Neural cell (in vitro differentiated cells): ENCODE measurements around the gene REEP6. TPM values are rescaled to one million over a fixed set of nuclear protein-coding genes. Genes with fewer than 3 reads are reported as not detected.

Source experiments
- H2AFZ ChIP-seq: fragments of 200-600, 300-800 bp; sonication (generic), shearing (Covaris generic); 2 replicates; pipeline ENCODE4 v1.6.0; 2014; ENCODE audit warnings: low read depth, mild to moderate bottlenecking, antibody characterized with exemption, low read length, moderate library complexity
- H3F3A ChIP-seq: fragments of 200-600 bp; shearing (Covaris generic); 2 replicates; pipeline ENCODE4 v1.6.1; 2016; ENCODE audit warnings: mild to moderate bottlenecking, moderate library complexity, mixed read lengths, antibody characterized with exemption, low read length; ENCODE audit not compliant: insufficient read depth, poor library complexity, severe bottlenecking
- H3K27ac ChIP-seq: fragments of 200-600, 300-800 bp; sonication (generic), shearing (Covaris generic); 2 replicates; pipeline ENCODE4 v1.5.1; 2014; ENCODE audit warnings: mild to moderate bottlenecking, low read length, moderate library complexity
- H3K27me3 ChIP-seq: fragments of 300-800, 200-600 bp; sonication (generic), shearing (Covaris generic); 2 replicates; pipeline ENCODE4 v1.6.0; 2014; ENCODE audit warnings: mild to moderate bottlenecking, low read depth, low read length, moderate library complexity; ENCODE audit not compliant: insufficient read depth
- H3K36me3 ChIP-seq: fragments of 300-800, 200-600 bp; sonication (generic), shearing (Covaris generic); 2 replicates; pipeline ENCODE4 v1.5.1; 2014; ENCODE audit warnings: mild to moderate bottlenecking, antibody characterized with exemption, low read length, moderate library complexity; ENCODE audit not compliant: insufficient read depth
- H3K4me2 ChIP-seq: fragments of 300-800, 200-600 bp; sonication (generic), shearing (Covaris generic); 2 replicates; pipeline ENCODE4 v1.6.0; 2014; ENCODE audit warnings: mild to moderate bottlenecking, low read length
- H3K4me3 ChIP-seq: fragments of 300-800, 200-600 bp; sonication (generic), shearing (Covaris generic); 2 replicates; pipeline ENCODE4 v1.5.1; 2014; ENCODE audit warnings: mild to moderate bottlenecking, low read length, moderate library complexity
- H3K79me2 ChIP-seq: fragments of 200-600 bp; shearing (Covaris generic); replicated peaks from 2 replicates; pipeline ENCODE4 v1.6.0; 2014; ENCODE audit warnings: mild to moderate bottlenecking, low read length, moderate library complexity; ENCODE audit not compliant: insufficient read depth
- H3K9ac ChIP-seq: fragments of 300-800, 200-600 bp; sonication (generic), shearing (Covaris generic); 2 replicates; pipeline ENCODE4 v1.6.1; 2016; ENCODE audit warnings: mild to moderate bottlenecking, low read length, mixed read lengths
- H3K9me2 ChIP-seq: fragments of 200-600 bp; shearing (Covaris generic); 2 replicates; pipeline ENCODE4 v1.6.1; 2016; ENCODE audit warnings: mild to moderate bottlenecking, low read length, mixed read lengths; ENCODE audit not compliant: insufficient read depth
- H3K9me3 ChIP-seq: fragments of 200-600, 300-800 bp; sonication (generic), shearing (Covaris generic); 2 replicates; pipeline ENCODE4 v1.6.1; 2016; ENCODE audit warnings: mild to moderate bottlenecking, mixed run types, low read length, moderate library complexity, mixed read lengths
- H4K20me1 ChIP-seq: fragments of 200-600 bp; shearing (Covaris generic); 2 replicates; pipeline ENCODE4 v1.6.1; 2016; ENCODE audit warnings: mild to moderate bottlenecking, mixed run types; ENCODE audit not compliant: insufficient read depth
- EP300 ChIP-seq: fragments of 450-650 bp; conservative IDR thresholded peaks from 2 replicates; pipeline ENCODE4 v1.6.1; 2014; ENCODE audit warnings: antibody characterized with exemption, mild to moderate bottlenecking, moderate library complexity; ENCODE audit not compliant: poor library complexity, severe bottlenecking
- EZH2 ChIP-seq: fragments of 200-600, 300-800 bp; shearing (Covaris generic), sonication (generic); IDR thresholded peaks from 2 replicates; pipeline ENCODE4 v1.6.1; 2014; ENCODE audit warnings: antibody characterized with exemption, low read length, borderline replicate concordance, mild to moderate bottlenecking; ENCODE audit not compliant: insufficient read depth, poor library complexity, severe bottlenecking
- MXI1 ChIP-seq: fragments of 450-650 bp; conservative IDR thresholded peaks from 2 replicates; pipeline ENCODE4 v1.6.1; 2014; ENCODE audit warnings: antibody characterized with exemption, mild to moderate bottlenecking; ENCODE audit not compliant: poor library complexity, severe bottlenecking
- POLR2AphosphoS5 ChIP-seq: IDR thresholded peaks from 2 replicates; pipeline ENCODE4 v1.6.1; 2012
- RAD21 ChIP-seq: fragments of 450-650 bp; conservative IDR thresholded peaks from 2 replicates; pipeline ENCODE4 v1.6.1; 2014; ENCODE audit warnings: antibody characterized with exemption, mild to moderate bottlenecking, moderate library complexity
- SMC3 ChIP-seq: fragments of 450-650 bp; conservative IDR thresholded peaks from 2 replicates; pipeline ENCODE4 v1.6.1; 2014; ENCODE audit warnings: antibody characterized with exemption, mild to moderate bottlenecking, moderate library complexity; ENCODE audit not compliant: poor library complexity
- TAF1 ChIP-seq: IDR thresholded peaks from 2 replicates; pipeline ENCODE4 v1.6.1; 2012; ENCODE audit warnings: low read depth
- polyA plus RNA-seq: library from polyadenylated mRNA; depleted of rRNA; stranded (reverse); fragments of >200 nt; gene quantifications from 2 replicates; pipeline ENCODE4 v1.2.3, GENCODE V29; 2014
- TF ChIP-seq, protein P1 (sequence below): fragments of 450-650 bp; IDR thresholded peaks from 2 replicates; pipeline ENCODE4 v1.5.1; 2014; ENCODE audit warnings: antibody characterized with exemption, mild to moderate bottlenecking, moderate library complexity; ENCODE audit not compliant: poor library complexity, severe bottlenecking
- TF ChIP-seq, protein P2 (sequence below): IDR thresholded peaks from 2 replicates; pipeline ENCODE4 v1.6.1; 2012; ENCODE audit warnings: borderline replicate concordance

Gene REEP6
- polyA plus RNA-seq, 1 donor from 2014 or later: 10.7 TPM

DNA sequence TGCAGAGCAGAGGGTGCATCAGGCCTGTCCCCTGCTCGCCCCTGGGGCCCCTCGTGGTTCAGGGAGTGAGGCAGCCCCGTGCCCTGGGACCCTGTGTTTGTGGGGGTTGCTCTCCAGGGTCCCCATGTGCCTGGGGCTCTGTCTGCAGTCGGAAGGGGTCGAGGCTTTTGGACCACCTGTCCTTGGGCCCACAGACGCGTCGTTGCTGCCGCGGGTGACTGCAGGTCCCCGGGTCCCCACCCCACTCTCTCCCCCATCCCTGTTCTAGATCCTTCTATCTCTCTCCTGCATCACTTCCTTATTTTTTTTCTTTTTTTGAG is 2.7 kb upstream of the REEP6 start:
- no peaks in the 10 kb centered on the region for H4K20me1 ChIP-seq
- no peaks in the 10 kb centered on the region for H3K36me3 ChIP-seq
- no peak overlapping the region for H3K4me2 ChIP-seq
- H3F3A ChIP-seq: no peaks in the 10 kb centered on the region
- TF ChIP-seq EZH2 (no peak), RAD21 (no peak), SMC3 (no peak), EP300 (no peak), MXI1 (no peak), TAF1 (no peak), POLR2AphosphoS5 (no peak)
- TF ChIP-seq, protein P1, sequence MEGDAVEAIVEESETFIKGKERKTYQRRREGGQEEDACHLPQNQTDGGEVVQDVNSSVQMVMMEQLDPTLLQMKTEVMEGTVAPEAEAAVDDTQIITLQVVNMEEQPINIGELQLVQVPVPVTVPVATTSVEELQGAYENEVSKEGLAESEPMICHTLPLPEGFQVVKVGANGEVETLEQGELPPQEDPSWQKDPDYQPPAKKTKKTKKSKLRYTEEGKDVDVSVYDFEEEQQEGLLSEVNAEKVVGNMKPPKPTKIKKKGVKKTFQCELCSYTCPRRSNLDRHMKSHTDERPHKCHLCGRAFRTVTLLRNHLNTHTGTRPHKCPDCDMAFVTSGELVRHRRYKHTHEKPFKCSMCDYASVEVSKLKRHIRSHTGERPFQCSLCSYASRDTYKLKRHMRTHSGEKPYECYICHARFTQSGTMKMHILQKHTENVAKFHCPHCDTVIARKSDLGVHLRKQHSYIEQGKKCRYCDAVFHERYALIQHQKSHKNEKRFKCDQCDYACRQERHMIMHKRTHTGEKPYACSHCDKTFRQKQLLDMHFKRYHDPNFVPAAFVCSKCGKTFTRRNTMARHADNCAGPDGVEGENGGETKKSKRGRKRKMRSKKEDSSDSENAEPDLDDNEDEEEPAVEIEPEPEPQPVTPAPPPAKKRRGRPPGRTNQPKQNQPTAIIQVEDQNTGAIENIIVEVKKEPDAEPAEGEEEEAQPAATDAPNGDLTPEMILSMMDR: no peak
- TF ChIP-seq, protein P2, sequence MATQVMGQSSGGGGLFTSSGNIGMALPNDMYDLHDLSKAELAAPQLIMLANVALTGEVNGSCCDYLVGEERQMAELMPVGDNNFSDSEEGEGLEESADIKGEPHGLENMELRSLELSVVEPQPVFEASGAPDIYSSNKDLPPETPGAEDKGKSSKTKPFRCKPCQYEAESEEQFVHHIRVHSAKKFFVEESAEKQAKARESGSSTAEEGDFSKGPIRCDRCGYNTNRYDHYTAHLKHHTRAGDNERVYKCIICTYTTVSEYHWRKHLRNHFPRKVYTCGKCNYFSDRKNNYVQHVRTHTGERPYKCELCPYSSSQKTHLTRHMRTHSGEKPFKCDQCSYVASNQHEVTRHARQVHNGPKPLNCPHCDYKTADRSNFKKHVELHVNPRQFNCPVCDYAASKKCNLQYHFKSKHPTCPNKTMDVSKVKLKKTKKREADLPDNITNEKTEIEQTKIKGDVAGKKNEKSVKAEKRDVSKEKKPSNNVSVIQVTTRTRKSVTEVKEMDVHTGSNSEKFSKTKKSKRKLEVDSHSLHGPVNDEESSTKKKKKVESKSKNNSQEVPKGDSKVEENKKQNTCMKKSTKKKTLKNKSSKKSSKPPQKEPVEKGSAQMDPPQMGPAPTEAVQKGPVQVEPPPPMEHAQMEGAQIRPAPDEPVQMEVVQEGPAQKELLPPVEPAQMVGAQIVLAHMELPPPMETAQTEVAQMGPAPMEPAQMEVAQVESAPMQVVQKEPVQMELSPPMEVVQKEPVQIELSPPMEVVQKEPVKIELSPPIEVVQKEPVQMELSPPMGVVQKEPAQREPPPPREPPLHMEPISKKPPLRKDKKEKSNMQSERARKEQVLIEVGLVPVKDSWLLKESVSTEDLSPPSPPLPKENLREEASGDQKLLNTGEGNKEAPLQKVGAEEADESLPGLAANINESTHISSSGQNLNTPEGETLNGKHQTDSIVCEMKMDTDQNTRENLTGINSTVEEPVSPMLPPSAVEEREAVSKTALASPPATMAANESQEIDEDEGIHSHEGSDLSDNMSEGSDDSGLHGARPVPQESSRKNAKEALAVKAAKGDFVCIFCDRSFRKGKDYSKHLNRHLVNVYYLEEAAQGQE: no peak
- no peak overlapping the region for H2AFZ ChIP-seq
- no peaks in the 10 kb centered on the region for H3K9me2 ChIP-seq
- no peak overlapping the region for H3K27ac ChIP-seq
- H3K9me3 ChIP-seq: no peaks in the 10 kb centered on the region
- no peaks in the 10 kb centered on the region for H3K79me2 ChIP-seq
- H3K4me3 ChIP-seq: no peak overlapping the region
- H3K9ac ChIP-seq: no peak overlapping the region
- peaks cover 4% of the 10 kb centered on the region for H3K27me3 ChIP-seq

DNA sequence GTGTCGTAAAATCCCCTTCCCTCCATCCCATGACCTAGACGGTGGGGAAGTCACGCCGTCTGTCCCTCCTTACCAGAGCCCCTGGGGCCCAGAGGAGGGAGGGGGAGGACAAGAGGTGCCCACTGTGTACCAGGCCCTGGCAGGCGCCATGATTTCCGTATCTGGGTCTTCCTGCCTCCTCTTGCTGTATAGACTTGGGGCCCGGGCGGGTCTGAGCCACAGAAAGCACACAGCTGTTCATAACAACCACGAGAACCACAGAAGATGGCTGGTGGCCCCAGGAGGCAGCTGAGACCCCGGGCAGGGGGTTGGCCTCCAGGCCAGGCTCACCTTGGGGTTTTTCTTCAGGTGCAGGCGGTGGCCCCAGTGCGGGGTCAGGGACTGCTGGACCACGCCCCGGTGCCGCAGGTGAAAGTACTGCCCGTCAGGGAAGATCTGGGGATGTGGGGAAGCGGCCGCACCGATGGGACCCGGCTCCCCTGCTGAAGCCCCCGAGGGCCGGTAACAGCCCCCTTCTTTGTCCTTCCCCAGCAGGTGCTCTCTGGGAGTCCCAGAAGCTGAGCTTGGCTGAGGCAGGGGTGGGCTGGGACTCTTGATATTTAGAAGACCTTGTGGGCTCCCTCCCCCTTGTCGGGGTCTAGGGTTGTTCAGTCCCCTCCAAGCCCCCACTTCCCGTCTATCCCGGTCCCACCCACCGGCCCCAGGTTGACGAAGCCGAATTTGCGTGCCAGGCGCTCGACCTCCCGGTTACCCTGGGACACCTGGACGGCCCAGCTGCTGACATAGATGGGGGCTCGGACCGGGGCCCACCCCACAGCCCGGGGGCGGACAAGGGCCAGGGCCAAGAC is 1.3 kb upstream of the REEP6 start:
- no peak for TF ChIP-seq SMC3
- TF ChIP-seq POLR2AphosphoS5: no peak
- TF ChIP-seq TAF1: no peak
- TF ChIP-seq RAD21: no peak
- TF ChIP-seq MXI1: no peak
- Histone ChIP-seq H3F3A (no peaks in the 10 kb centered on the region), H3K9me3 (no peaks in the 10 kb centered on the region), H3K27ac (peak overlapping the region; percentile 80), H3K36me3 (no peaks in the 10 kb centered on the region), H4K20me1 (no peaks in the 10 kb centered on the region), H3K9ac (peak overlapping the region; percentile 77), H3K4me3 (peak overlapping the region; percentile 78), H3K4me2 (peak overlapping the region; percentile 35), H3K79me2 (no peaks in the 10 kb centered on the region), H3K9me2 (no peaks in the 10 kb centered on the region), H3K27me3 (peaks cover 4% of the 10 kb centered on the region), H2AFZ (peak overlapping the region; percentile 42)
